Right lobe of liver (tissue), 4 donors: ENCODE measurements around the gene MYO7A.

Experiments
- CTCF ChIP-seq, 4 donors: fragments of 200-600 bp in 3 of 4; fragments of 450-650 bp in 1 of 4; IDR thresholded peaks; one replicate each; pipeline versions ENCODE4 v1.5.1 to v1.8.0; 2016 to 2022; ENCODE audit warnings: antibody characterized with exemption in 4 of 4, mild to moderate bottlenecking in 2 of 4
- POLR2A ChIP-seq: fragments of 450-650 bp; IDR thresholded peaks from one replicate; pipeline ENCODE4 v1.6.1; 2017; ENCODE audit warnings: antibody characterized with exemption, mild to moderate bottlenecking
- donor health status: DM: no; HTN: no; CAD: no.
- donor health status: DM: no; HTN: no; CAD: no.
- donor health status: DM: no; HTN: yes; CAD: no.

DNA sequence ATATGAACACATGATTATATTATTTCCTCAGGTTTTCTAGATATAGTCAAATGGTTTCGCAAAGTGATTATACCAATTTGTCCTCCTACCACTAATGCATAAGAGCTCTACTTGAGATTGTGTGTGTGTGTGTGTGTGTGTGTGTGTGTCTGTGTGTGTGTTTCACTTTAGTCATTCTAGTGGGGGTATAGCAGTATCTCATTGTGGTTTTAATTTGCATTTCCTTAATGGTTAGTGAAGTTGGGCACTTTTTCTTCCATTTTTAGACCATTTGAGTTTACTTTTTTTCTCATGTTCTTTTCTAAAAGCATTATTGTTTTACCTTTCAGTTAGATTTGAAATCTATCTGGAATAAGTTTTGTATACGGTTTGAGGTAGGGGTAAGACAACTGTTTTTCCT is 48.4 kb upstream of the MYO7A start:
- TF ChIP-seq POLR2A (no peak), CTCF (IDR thresholded peaks at IDR 0.05) (no peak)
